Common myeloid progenitor, CD34-positive (primary cell): ENCODE measurements around the gene WWP2.
A peak's percentile ranks its signal among the peaks of the same experiment; 100 is the strongest.

Experiments used
- CTCF ChIA-PET: fragments of 350-600 bp; sonication (Branson Sonifier 250); formaldehyde crosslinking; loops from one replicate; lab custom pipeline; 2021; ENCODE audit warnings: antibody characterized with exemption; lab: Charles Lee
- POLR2A ChIA-PET: fragments of 350-600 bp; sonication (Branson Sonifier 250); formaldehyde crosslinking; loops from one replicate; lab custom pipeline; 2021; ENCODE audit warnings: antibody characterized with exemption; lab: Charles Lee
- DNase-seq, 3 donors: peaks; one replicate each; pipeline versions ENCODE4 v3.0.0 to v3.0.0-alpha.2; 2013
- H3K27ac ChIP-seq, 2 experiments: 1 replicate in 1 of 2; 2 replicates in 1 of 2; pipeline ENCODE4 v1.7.0; 2013; ENCODE audit warnings: inconsistent platforms in 2 of 2, low read length in 2 of 2, mild to moderate bottlenecking in 2 of 2, low read depth in 1 of 2, moderate library complexity in 1 of 2; ENCODE audit not compliant: severe bottlenecking in 2 of 2, insufficient read depth in 1 of 2, poor library complexity in 1 of 2
- H3K27me3 ChIP-seq, 5 experiments: replicated peaks in 2 of 5; 1 replicate in 3 of 5; 2 replicates in 2 of 5; pipeline versions ENCODE4 v1.6.1 to v1.7.0; 2013; ENCODE audit warnings: low read length in 4 of 5, mild to moderate bottlenecking in 2 of 5, moderate library complexity in 2 of 5, inconsistent platforms in 1 of 5; ENCODE audit not compliant: insufficient read depth in 5 of 5, control insufficient read depth in 4 of 5
- H3K36me3 ChIP-seq, 4 experiments: 1 replicate in 2 of 4; 2 replicates in 2 of 4; pipeline versions ENCODE4 v1.6.1 to v1.7.0; 2013; ENCODE audit warnings: low read length in 3 of 4, control low read depth in 1 of 4, mild to moderate bottlenecking in 1 of 4; ENCODE audit not compliant: control insufficient read depth in 4 of 4, insufficient read depth in 4 of 4
- H3K4me1 ChIP-seq, 4 experiments: 1 replicate in 3 of 4; 2 replicates in 1 of 4; pipeline versions ENCODE4 v1.6.1 to v1.7.1; 2013; ENCODE audit warnings: low read length in 3 of 4, mild to moderate bottlenecking in 3 of 4, control low read depth in 1 of 4, inconsistent platforms in 1 of 4, moderate library complexity in 1 of 4; ENCODE audit not compliant: control insufficient read depth in 4 of 4, insufficient read depth in 4 of 4; ENCODE audit errors: control extremely low read depth in 1 of 4
- H3K4me3 ChIP-seq, 7 experiments: 1 replicate in 4 of 7; 2 replicates in 3 of 7; pipeline versions ENCODE4 v1.5.1 to v1.7.0; 2013; ENCODE audit warnings: mild to moderate bottlenecking in 7 of 7, low read length in 6 of 7, moderate library complexity in 6 of 7, inconsistent platforms in 2 of 7, low read depth in 2 of 7, control low read depth in 1 of 7; ENCODE audit not compliant: insufficient read depth in 4 of 7, control insufficient read depth in 1 of 7; ENCODE audit errors: extremely low read depth in 1 of 7
- H3K9me3 ChIP-seq, 5 experiments: 1 replicate in 4 of 5; 2 replicates in 1 of 5; pipeline versions ENCODE4 v1.6.1 to v1.7.1; 2013; ENCODE audit warnings: low read length in 4 of 5, mild to moderate bottlenecking in 2 of 5, inconsistent platforms in 1 of 5, low read depth in 1 of 5, moderate library complexity in 1 of 5; ENCODE audit not compliant: control insufficient read depth in 4 of 5, insufficient read depth in 2 of 5; ENCODE audit errors: control extremely low read depth in 1 of 5
- WGBS: methylation state at CpG from one replicate; pipeline ENCODE4 v1.1.5; 2013; ENCODE audit not compliant: insufficient coverage; 5-methylcytosine and 5-hydroxymethylcytosine counted together

The WWP2 gene

GRCh38 chr16:69928856-69929400, 166.8 kb downstream of the WWP2 start:
- H3K4me1 ChIP-seq = no peaks in the 10 kb centered on the region
- H3K36me3 ChIP-seq = peaks cover 5 to 48% (median 29%) of the 10 kb centered on the region in 4 experiments
- no peaks in the 10 kb centered on the region for H3K9me3 ChIP-seq
- DNase-seq = no peak
- no peak overlapping the region for H3K4me3 ChIP-seq
- CTCF ChIA-PET = interaction anchor here (1.0 to 2.6 kb wide), 9 partner anchors 9 to 220 kb away, joined by 3 to 24 read pairs (median 4); no protein-coding TSS in a partner anchor
- no peak overlapping the region for H3K27ac ChIP-seq
- 98% methylated on average over 6 of the region's 10 CpGs for WGBS
- H3K27me3 ChIP-seq = no peaks in the 10 kb centered on the region
- POLR2A ChIA-PET = no interaction called here

DNA sequence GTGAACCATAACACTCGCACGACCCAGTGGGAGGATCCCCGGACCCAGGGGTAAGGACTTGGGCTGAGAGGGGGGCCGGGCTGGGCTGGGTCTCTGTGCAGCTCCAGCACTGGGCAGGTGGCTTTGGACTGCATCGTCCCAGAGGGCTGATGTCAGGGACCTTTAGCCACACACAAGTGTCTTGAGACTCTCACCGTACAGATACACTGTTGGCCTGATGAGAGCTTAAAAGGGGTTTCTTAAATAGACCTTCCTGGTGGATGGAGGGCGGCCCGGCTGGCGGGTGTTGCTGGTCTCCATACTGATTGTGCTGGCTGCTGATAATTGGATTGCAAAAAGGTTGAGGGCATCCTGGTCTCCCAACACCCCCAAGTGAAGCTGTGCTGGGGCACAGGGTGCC, 167.3 kb downstream of the WWP2 start:
- ChIA-PET POLR2A (no interaction called here), CTCF (interaction anchor here (1.0 to 2.6 kb wide), 10 partner anchors 10 to 221 kb away, joined by 3 to 24 read pairs (median 4); no protein-coding TSS in a partner anchor)
- Histone ChIP-seq H3K9me3 (no peaks in the 10 kb centered on the region), H3K36me3 (peaks cover 6 to 53% (median 31%) of the 10 kb centered on the region in 4 experiments), H3K4me1 (no peaks in the 10 kb centered on the region), H3K4me3 (no peak overlapping the region), H3K27ac (no peak overlapping the region), H3K27me3 (no peaks in the 10 kb centered on the region)
- WGBS = 98% methylated on average over 8 of the region's 9 CpGs
- DNase-seq = no peak

DNA sequence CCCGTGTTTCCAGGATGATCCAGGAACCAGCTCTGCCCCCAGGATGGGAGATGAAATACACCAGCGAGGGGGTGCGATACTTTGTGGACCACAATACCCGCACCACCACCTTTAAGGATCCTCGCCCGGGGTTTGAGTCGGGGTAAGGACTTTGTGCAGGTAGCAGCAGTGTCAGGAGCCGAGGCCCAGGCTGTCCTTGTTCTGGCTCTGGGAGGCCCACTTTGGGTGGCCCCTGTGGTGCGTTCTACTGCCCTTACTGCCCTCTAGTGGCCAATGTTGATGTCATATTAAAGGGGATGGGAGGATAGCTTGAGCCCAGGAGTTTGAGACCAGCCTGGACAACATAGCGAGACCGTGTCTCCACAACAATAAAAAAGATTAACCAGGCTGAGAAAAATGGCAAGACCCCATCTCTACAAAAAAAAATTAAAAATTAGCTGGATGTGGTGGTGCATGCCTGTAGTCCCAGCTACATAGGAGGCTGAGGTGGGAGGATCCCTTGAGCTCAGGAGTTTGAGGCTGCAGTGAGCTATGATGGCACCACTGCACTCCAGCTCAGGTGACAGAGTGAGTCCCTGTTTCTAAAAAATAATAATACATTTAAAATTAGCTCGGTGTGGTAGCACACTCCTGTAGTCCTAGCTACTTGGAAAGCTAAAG, 168.1 kb downstream of the WWP2 start:
- peak; percentile 48 to 72 (median 60) for DNase-seq
- Histone ChIP-seq H3K27me3 (no peaks in the 10 kb centered on the region), H3K4me3 (no peak overlapping the region), H3K4me1 (no peaks in the 10 kb centered on the region), H3K36me3 (peaks cover 6 to 61% (median 36%) of the 10 kb centered on the region in 4 experiments), H3K27ac (no peak overlapping the region), H3K9me3 (no peaks in the 10 kb centered on the region)
- WGBS = 81% methylated on average over 7 of the region's 12 CpGs
- POLR2A ChIA-PET = no interaction called here
- CTCF ChIA-PET = interaction anchor here (0.6 to 2.6 kb wide), 18 partner anchors 8 to 221 kb away, joined by 3 to 24 read pairs (median 4); no protein-coding TSS in a partner anchor

GRCh38 chr16:69931631-69932030, 169.5 kb downstream of the WWP2 start:
- Histone ChIP-seq H3K4me3 (no peak overlapping the region), H3K9me3 (no peaks in the 10 kb centered on the region), H3K27me3 (no peaks in the 10 kb centered on the region), H3K36me3 (peaks cover 9 to 66% (median 42%) of the 10 kb centered on the region in 4 experiments), H3K4me1 (no peaks in the 10 kb centered on the region), H3K27ac (no peak overlapping the region)
- CTCF ChIA-PET = interaction anchor here (1.1 to 2.6 kb wide), 3 partner anchors 135 to 140 kb away, joined by 4 to 24 read pairs (median 9); no protein-coding TSS in a partner anchor
- WGBS = 99% methylated on average over 10 of the region's 13 CpGs
- POLR2A ChIA-PET = no interaction called here
- no peak for DNase-seq

GRCh38 chr16:69932228-69932627, 170.1 kb downstream of the WWP2 start:
- ChIA-PET CTCF (interaction anchor here (1.1 to 1.8 kb wide), 2 partner anchors 136 to 141 kb away, joined by 4 to 9 read pairs; no protein-coding TSS in a partner anchor), POLR2A (no interaction called here)
- no peak overlapping the region for H3K4me3 ChIP-seq
- H3K4me1 ChIP-seq = no peaks in the 10 kb centered on the region
- H3K9me3 ChIP-seq = no peaks in the 10 kb centered on the region
- H3K27me3 ChIP-seq = no peaks in the 10 kb centered on the region
- H3K27ac ChIP-seq = no peak overlapping the region
- WGBS = 94% methylated on average over 7 of the region's 9 CpGs
- H3K36me3 ChIP-seq = peaks cover 9 to 71% (median 44%) of the 10 kb centered on the region in 4 experiments
- no peak for DNase-seq

GRCh38 chr16:69932691-69933392, 170.7 kb downstream of the WWP2 start:
- WGBS = 87% methylated on average over 22 of the region's 27 CpGs
- Histone ChIP-seq H3K4me3 (no peak overlapping the region), H3K27ac (no peak overlapping the region), H3K9me3 (no peaks in the 10 kb centered on the region), H3K36me3 (peaks cover 9 to 73% (median 47%) of the 10 kb centered on the region in 4 experiments), H3K4me1 (no peaks in the 10 kb centered on the region), H3K27me3 (no peaks in the 10 kb centered on the region)
- ChIA-PET CTCF (interaction anchor here (1.1 to 1.8 kb wide), 2 partner anchors 137 to 141 kb away, joined by 4 to 9 read pairs; no protein-coding TSS in a partner anchor), POLR2A (no interaction called here)
- DNase-seq = peak; percentile 6 to 36 (median 26)
